GM15510 (cell line): ENCODE measurements around the gene KLHL29.
A peak's percentile ranks its signal among the peaks of the same experiment; 100 is the strongest.

Experiments used
- POLR2A ChIP-seq: IDR thresholded peaks from 3 replicates; pipeline ENCODE4 v1.6.1; 2011; ENCODE audit warnings: borderline replicate concordance; ENCODE audit not compliant: insufficient read length; ENCODE audit errors: extremely low read depth

Gene KLHL29

GRCh38 chr2:23384551-23385343, at the start of gene KLHL29:
KLHL29 (plus strand) TSS chr2:23385179; CDS start chr2:23562197, 177,018 bp downstream.
- peak; percentile 81 for TF ChIP-seq POLR2A

DNA sequence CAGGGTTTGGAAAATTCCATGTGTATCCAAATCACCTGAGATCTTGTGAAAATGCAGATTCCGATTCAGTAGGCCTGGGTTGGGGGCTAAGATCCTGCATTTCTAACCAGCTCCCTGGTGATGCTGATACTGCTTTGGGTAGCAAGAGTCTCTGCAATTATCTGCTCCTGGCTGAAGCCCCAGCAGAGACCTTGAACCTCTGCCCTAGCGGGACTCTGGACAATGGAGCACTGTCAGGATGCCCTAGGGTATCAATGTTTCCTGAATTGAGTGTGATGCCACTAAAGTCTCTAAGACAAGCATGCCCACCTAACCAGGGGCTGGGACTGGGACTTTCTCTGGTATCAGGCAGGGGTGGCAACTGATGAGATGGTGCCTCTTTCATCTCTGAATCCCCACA, 49.4 kb upstream of the KLHL29 start:
- TF ChIP-seq POLR2A, result no peak

- no peak for TF ChIP-seq POLR2A
Measured at GRCh38 chr2:23342075-23342474, 42.9 kb upstream of the KLHL29 start.

DNA sequence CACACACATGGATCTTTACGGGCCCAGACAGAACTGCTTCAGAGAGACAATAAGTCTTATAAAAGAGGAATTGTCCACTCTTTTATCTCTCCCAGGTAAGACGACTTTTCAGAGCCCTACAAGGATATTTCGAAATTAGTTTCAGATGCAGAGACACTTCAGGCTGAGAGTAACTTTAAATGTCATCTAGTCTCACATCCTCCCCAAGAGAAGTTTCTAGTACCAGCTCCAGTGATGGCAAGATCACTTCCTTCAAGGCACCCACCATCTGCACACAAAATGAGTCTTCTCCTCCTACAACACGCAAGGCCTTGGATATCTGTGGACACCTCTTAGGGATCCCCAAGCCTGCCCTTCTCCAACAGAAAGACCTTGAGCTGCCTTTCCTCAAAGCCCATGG, 39.0 kb upstream of the KLHL29 start:
- TF ChIP-seq POLR2A, result no peak

GRCh38 chr2:23346781-23347180, 38.2 kb upstream of the KLHL29 start:
- no peak for TF ChIP-seq POLR2A

DNA sequence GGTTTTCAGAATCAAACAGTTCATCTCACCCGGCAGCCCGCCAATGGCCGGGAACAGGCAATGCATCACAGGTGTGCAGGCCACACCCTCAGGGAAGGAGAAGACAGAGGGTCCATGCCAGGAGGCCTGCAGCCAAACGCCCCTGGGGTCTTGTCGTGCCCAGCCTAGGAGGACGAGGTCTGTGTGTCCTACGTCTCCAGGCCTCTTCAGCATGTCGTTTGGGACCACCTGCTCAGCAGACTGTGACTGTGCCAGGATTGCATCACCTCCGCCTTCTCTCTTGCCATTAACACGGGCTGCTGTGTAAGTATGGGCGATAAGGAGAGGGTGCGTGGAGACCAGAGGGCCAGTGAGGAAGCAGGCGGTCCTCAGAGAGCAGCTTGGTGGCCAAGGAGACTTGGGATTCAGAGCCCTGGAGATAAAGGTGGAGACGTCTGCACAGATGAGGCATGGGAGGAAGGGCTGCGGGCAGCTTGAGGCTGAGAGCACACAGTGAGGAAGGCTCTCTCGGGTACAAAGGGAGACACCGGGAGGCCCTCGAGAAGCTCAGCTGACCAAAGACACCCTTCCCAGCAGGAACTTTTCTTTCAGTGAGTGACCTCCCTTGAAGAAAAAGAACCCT, 37.4 kb upstream of the KLHL29 start:
- no peak for TF ChIP-seq POLR2A

DNA sequence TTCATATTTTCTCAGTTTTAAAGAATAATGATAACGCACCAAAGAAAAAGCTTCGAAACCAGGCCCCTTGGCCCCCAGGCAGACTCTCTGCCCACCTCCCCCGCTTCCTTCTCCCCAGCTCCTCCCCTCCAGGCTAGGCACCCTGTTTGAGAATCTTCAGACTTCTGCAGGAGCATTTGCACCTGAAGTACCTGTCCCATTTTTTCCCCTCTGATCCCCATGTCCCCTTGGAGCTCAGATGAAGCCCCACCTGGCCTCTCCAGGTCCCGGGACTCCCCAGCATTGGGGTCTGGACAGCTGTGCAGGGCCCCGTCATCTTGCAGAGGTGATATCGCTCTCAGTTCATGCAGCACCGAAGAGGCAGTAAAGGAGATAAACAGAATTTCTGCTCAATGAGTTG, 35.5 kb upstream of the KLHL29 start:
- TF ChIP-seq POLR2A, result no peak

DNA sequence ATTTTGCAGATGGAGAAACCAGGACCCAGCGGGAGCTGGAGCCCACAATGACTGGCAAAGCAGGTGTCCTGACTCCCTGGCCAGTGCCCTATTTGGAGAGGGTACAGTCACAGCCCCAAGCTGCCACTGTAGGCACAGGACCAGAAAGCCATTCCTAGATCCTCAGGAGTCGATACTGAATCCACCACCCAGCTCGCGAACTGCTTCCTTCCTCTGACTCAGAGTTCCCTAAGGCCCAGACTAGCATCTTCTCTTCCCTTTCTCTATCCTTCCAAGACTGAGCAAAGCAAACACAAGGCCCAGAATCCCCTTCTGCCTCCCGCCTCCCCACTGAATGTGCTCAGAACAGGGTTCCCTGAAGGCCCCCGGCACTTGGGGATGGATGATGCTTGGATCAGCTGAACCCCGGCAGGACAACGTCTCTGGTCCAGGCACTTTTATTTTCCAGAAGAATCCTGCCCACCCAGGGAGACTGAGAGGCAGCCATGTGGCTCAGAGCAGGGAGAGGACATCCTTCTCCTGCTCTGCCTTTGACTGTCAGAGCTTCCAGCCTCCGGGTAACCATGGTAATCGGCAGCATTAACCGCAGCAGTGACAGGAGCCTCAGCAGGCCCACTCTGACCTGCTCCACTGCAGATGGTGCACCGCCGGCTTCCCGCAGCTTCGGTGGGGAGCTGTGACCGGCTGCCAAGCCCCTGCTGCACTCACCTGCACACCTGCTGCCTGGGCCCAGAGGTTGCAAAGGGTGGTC, 34.8 kb upstream of the KLHL29 start:
- no peak for TF ChIP-seq POLR2A

GRCh38 chr2:23350792-23351355, 34.1 kb upstream of the KLHL29 start:
- no peak for TF ChIP-seq POLR2A

- no peak for TF ChIP-seq POLR2A
Measured at GRCh38 chr2:23351388-23352141, 33.4 kb upstream of the KLHL29 start.

DNA sequence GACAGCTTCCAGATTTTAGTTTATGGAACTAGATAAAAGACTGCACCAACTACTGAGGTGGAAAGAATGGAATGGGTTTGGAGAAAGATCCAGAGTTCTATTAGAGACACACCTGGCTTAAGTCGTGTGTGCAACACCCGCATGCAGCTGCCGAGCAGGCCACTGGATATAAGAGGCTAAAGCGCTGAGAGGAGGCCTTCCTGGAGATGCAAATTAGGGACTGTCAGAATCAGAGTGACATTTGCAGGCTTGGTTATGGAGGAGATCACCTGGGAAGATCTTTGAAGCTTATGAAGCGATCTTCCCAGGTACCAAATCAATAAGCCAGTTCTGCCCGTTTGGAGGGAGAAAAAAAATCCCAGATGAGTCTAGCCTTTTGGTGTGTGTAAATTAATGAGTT, 30.4 kb upstream of the KLHL29 start:
- no peak for TF ChIP-seq POLR2A

- no peak for TF ChIP-seq POLR2A
Measured at GRCh38 chr2:23355001-23355400, 30.0 kb upstream of the KLHL29 start.

- no peak for TF ChIP-seq POLR2A
Measured at GRCh38 chr2:23356711-23357110, 28.3 kb upstream of the KLHL29 start.
